Islet precursor cell (in vitro differentiated cells): ENCODE data around the gene MRPL40.
"Not testable (repeated sequence)": the region's sequence is repeated elsewhere in the genome, so short reads cannot be mapped to it uniquely, and the experiment has no call there.

Experiments
- DNase-seq: peaks from one replicate; pipeline ENCODE4 v3.0.0-alpha.2; 2018

Gene MRPL40

DNA sequence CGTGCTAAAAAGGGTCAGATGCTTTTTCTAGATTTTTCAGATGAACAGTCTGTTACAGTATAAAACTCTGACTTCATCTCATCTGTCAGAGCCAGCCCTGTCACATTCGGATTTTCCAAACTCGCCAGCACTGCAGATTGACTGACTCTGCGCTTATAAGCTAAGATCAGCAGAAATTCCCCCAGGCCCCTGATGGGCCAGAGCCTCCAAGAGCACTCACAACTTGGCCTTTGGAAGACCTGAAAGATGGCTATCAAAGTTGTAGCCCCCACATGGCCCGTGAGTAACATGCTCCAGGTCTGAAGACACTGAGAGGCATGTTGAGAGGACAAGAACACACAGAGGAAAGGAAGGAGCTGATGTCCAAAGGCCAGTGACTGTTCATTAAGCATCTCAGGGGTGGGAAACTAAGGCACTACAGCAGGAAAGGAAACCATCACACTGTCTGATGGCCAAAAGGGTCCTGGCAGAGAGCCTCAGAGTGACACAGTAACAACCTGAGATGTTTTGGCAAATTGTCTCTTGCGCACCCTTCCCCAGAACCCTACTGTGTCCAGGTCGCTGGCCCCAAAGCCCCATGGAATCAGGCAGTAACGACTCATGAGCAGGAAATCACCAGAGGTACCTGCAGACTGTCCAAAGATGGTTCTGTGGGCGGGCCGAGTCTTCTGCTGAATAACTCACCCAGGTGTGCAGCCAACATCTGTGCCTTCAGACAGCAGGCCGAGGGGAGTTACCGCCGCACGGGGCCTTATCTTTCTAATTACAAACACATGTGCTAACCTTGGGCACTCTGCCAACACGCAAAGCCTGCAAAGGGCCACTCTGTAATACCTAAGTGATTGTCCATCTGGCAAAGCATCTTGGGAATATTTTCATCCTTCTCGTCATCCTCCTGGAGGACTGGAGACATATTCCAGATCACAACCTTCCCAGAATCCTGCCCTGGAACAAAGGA, 24.4 kb upstream of the MRPL40 start:
- no peak for DNase-seq

- no peak for DNase-seq
These were observed 21.2 kb upstream of the MRPL40 start for GRCh38 chr22:19410941-19411689.

- DNase-seq: no peak
These were observed 20.7 kb upstream of the MRPL40 start for GRCh38 chr22:19411690-19412045.

DNA sequence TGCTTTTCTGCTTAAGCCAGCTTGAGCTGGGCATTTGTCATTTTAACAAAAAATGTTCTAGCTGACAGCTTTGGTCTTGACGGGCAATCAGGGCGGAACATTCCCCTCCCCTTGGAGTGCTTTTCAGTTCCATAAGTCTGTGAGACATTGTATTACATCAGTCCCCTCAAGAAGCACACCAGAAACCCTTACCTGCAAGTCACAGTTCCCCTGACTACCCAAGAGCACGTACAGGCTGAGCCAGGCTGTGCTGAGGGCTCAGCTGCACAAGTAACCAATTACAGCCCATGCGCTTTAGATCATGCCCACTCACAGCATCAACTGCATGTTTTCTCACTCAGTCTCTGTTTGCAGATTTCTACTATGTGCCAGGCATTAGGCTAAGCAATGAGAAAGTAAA, 19.9 kb upstream of the MRPL40 start:
- DNase-seq: no peak

DNA sequence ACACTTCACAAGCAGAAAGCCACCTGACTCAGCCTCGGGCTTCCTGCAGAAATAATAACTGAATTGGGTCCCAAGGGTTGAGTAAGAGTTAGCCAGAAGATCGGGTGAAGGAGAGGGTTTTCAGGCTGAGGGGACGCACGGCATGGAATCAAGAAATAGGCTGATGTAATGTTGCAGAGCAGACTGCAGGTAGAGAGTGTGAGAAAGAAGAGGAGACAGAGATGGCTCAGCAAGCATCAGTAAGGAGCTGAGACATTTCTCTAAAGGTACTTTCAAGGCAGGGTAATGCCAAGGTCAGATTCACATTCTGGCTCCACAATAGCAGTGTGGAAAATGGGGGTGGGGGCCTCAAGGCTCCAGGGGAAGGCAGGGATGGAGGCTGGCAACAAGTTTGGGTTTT, 19.4 kb upstream of the MRPL40 start:
- DNase-seq: no peak

GRCh38 chr22:19419086-19419463, 13.3 kb upstream of the MRPL40 start:
- no peak for DNase-seq

GRCh38 chr22:19419464-19420178, 12.7 kb upstream of the MRPL40 start:
- no peak for DNase-seq

- no peak for DNase-seq
These were observed 12.0 kb upstream of the MRPL40 start for GRCh38 chr22:19420321-19420720.

- peak; percentile 54 for DNase-seq
These were observed 9.7 kb upstream of the MRPL40 start for GRCh38 chr22:19422440-19423301.

- no peak for DNase-seq
These were observed 8.2 kb upstream of the MRPL40 start for GRCh38 chr22:19424186-19424500.

GRCh38 chr22:19429950-19430889, 2.1 kb upstream of the MRPL40 start:
- DNase-seq: peak; percentile 56

GRCh38 chr22:19430890-19431541, 1.3 kb upstream of the MRPL40 start:
- peak; percentile 66 for DNase-seq

- peak; percentile 88 for DNase-seq
These were observed 654 bp upstream of the MRPL40 start, which contains the start of gene HIRA for GRCh38 chr22:19431649-19432132. Gene HIRA (minus strand): TSS chr22:19431733. CDS start chr22:19431476, 257 bp downstream.

DNA sequence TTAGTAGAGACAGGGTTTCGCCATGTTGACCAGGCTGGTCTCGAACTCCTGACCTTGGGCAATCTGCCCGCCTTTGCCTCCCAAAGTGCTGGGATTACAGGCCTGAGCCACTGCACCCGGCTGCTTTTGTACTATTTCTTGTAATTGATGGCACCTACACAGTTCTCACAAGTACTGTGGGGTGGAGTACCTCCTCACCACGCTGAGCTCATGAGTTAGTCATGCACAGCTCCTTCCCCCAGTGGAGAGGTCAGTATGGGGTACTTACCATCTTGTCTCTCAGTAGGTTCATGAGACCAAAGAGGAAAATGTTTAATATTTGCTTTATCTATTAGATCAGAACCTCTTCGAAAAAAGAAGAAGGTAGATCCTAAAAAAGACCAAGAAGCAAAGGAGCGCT, 2.1 kb downstream of the MRPL40 start:
- no peak for DNase-seq

DNA sequence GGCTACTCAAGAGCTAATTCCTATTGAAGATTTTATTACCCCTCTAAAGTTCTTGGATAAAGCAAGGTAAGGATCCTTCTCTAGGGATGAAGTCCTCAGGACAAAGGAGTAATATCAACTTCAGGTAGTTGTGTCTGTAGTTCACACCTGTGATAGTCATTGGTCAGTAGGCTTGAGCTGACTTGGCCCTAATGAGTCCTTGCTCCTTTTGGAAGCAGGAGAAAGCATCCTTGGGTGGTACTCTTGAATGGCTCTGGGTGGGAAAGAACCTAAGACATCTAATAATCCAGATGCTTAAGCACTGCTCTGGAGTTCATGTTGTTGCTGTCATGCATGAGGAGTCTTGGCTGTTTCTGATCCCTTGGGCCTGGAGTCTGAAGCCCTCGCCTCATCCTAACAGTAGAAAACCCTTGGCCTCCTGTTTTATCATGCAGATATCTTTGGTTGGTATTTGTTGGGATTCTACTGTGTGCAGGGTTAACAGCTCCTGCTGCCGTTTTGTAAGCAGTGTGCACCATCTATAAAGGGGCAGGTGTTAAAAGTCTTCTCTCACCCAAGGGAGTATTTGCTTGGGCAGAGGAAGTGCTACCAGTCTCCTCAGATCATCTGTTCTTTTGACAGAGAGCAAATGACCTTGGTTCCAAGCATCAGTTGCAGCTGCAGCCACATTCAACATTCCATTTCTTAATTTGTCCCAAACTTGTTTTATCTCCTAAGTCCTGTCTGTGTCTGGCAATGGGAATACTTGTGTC, 2.7 kb downstream of the MRPL40 start:
- no peak for DNase-seq

DNA sequence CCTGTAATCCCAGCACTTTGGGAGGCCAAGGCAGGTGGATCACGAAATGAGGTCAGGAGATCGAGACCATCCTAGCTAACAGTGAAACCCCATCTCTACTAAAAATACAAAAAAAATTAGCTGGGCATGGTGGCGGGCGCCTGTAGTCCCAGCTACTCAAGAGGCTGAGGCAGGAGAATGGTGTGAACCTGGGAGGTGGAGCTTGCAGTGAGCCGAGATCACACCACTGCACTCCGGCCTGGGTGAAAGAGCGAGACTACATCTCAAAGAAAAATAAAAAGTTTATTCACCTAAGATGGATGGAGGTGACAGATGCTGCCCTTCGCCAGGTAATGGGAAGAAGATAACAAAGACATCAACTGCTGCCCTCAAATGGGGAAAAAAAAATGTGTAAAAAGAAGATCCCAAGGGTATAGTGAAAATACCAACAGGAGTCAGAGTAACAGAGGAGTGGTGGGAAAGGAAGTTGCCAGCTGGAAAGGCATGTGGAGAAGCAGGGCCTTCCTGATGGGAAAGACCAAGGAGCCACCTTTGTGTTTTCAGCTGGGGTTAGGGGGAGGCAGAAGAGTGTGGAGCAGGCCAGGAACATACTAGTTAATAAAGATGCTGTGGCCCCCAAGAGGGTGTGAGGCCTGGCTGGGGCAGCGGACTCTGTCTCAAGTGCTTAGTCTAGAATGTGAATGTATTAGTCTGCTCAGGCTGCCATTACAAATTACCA, 4.3 kb downstream of the MRPL40 start:
- not testable (repeated sequence) for DNase-seq

- DNase-seq: no peak
These were observed 6.0 kb downstream of the MRPL40 start for GRCh38 chr22:19438298-19438697.

- DNase-seq: no peak
These were observed 8.3 kb downstream of the MRPL40 start for GRCh38 chr22:19440411-19441195.
